GM21723 (cell line): ENCODE measurements around the gene SLIT2.
A peak's percentile ranks its signal among the peaks of the same experiment; 100 is the strongest.

Experiments
- ATAC-seq: cut with Tn5 transposase; IDR thresholded peaks from one replicate; pipeline ENCODE4 v1.9.1; 2021; ENCODE audit warnings: mild to moderate bottlenecking, moderate library complexity; ENCODE audit not compliant: unreplicated experiment

The SLIT2 gene, protein sequence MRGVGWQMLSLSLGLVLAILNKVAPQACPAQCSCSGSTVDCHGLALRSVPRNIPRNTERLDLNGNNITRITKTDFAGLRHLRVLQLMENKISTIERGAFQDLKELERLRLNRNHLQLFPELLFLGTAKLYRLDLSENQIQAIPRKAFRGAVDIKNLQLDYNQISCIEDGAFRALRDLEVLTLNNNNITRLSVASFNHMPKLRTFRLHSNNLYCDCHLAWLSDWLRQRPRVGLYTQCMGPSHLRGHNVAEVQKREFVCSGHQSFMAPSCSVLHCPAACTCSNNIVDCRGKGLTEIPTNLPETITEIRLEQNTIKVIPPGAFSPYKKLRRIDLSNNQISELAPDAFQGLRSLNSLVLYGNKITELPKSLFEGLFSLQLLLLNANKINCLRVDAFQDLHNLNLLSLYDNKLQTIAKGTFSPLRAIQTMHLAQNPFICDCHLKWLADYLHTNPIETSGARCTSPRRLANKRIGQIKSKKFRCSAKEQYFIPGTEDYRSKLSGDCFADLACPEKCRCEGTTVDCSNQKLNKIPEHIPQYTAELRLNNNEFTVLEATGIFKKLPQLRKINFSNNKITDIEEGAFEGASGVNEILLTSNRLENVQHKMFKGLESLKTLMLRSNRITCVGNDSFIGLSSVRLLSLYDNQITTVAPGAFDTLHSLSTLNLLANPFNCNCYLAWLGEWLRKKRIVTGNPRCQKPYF (N-terminal part only)

DNA sequence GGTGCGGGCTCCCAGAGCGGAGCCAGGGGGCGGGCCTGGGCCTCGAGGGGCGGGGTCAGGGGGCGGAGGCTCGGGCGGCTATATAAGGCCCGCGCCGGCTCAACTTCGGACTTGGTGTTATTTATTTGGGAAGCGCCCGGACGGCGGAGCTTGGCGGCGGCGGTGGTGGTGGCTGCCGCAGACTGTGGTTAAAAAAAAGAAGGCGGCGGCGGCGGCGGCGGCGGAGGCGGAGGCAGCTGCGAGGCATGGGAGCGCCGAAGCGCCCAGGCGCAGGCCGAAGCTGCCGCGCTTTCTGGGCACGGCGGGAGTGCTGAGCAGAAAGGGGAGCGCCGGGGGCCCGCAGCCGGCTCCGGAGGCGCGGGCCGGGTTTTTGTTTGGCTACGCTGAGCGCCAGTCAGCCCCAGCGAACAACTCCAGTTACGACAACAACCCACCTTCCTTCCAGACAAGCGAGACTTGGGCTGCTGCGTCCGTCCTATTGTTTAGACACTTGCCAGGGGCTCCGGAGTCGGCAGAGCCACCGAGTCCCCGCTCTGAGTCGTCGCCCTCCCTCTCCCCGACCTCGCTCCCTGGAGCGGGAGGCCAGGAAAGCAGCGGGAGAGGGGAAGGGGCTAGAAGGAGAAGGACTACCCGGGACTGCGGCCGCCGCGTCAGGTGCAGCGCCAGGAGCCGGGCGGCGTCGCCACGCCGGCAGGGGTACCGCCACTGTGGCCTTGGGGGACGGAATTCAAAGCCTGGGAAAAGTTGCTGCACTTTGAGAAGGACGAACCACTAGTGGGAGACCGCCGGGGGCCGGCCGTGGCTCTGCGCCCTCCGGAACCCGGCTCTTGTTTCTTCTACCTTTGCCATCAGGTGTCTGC lies at the start of gene SLIT2:
Gene SLIT2, plus strand, starts transcription at position 110 of the 860 bp plus-strand sequence. CDS start 1,911 bp downstream, outside the sequence.
- peak; percentile 61 for ATAC-seq

GRCh38 chr4:20203508-20203907 lies 48.2 kb upstream of the SLIT2 start:
- no peak for ATAC-seq

GRCh38 chr4:20217521-20217920 lies 34.2 kb upstream of the SLIT2 start:
- no peak for ATAC-seq

DNA sequence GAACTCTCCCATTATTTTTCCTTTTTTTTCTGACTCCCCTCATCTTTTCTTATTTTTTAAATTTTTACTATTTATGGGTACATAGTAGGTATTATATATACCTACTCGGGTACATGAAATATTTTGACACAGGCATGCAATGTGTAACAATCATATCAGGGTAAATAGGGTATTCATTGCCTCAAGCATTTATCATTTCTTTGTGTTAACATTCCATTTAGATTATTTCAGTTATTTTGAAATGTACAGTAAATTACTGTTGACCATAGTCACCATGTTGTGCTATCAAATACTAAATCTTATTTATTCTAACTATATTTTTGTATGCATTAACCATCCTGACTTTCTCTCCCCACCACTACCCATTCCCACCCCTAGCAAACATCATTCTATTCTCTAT lies 33.8 kb upstream of the SLIT2 start:
- no peak for ATAC-seq

DNA sequence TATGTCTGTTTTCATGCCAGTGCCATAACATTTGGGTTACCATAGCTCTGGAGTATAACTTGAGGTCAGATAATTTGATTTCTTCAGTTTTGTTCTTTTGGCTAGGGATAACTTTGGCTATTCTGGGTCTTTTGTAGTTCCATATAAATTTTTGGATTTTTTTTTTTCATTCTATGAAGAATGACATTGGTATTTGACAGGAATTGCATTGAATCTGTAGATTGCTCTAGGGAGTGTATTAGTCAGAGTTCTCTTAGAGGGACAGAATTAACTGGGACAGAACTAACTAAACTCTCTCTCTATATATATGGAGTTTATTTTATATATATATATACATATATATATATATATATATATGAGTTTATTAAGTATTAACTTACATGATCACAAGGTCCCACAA lies 32.2 kb upstream of the SLIT2 start:
- ATAC-seq = no peak

DNA sequence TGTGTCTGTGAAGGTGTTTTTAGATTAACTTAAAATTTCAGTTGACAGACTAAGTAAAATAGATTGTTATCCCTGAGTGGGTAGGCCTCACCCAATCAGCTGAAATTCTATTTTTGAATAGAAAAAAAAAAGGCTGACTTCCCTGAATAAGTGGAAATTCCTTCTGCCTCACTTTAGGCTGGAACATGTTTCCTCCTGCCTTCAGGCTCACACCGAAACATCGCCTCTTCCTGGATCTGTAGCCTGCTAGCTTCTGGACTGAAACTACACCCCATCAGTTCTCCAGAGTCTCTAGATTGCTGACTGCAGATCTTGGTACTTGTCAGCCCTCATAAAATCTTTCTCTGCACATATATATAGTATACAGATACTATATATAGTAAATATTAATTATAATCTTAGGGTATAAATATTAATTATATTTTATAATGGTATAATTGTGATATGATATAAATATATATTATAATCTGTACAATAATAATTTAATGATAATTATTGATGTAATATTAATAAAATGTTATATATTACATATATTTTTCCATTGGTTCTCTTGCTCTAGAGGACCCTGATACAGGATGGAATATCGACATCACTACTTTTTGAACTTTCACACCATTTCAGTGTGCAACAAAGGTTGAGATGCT lies 13.7 kb upstream of the SLIT2 start:
- no peak for ATAC-seq

GRCh38 chr4:20248155-20248558 lies 3.5 kb upstream of the SLIT2 start:
- ATAC-seq = peak; percentile 43

DNA sequence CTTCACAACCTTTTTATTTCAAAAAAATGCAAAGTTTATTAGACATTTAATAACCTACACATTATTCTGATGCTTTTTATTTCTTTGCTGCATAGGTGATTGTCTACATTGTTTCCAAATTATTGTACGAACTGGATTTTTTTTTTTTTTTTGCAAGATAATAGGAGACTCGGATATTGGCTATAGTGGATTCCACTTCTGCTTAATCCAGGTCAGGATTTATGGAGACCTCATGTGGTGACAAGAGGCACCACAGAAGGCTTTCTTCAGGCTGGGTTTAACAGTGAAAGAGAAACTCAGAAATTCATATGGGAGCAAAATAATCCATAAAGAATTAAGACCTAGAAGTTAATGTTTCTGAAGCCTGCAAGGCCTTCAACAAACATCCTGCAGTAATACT lies 2.4 kb upstream of the SLIT2 start:
- no peak for ATAC-seq

GRCh38 chr4:20251031-20251795 lies 492 bp upstream of the SLIT2 start:
- ATAC-seq = no peak

DNA sequence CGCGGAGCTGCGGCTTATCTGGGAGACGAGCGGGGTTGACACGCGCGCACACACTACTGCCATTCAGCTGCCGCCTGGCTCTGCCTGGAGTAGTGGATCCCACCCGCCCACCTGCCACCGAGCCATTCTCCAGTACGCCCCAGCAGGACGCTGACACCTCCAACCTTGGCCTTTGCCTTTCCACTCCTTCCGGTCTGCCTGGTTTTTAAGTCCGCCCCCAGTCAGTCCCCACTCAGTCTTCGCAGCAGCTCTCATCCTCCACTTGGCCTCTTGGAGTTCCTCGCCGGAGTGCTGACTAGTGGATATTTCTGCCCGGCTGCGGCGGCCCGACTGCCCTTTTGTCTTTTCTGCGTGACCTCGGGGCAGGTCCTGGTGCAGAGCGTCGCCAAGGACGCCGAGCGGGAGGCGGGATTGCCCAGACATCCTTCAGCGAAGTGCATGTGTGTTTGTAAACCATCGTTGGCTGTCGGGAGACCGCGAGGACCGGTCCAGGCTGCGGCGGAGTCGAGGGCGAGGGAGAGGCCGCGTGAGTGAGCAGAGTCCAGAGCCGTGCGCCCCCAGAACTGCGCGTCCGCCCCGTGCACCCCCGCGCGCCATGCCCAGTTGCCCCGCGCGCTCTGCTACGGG lies 1.1 kb downstream of the SLIT2 start:
- peak; percentile 3 for ATAC-seq

GRCh38 chr4:20253283-20253734 lies 1.6 kb downstream of the SLIT2 start:
- no peak for ATAC-seq

- no peak for ATAC-seq
Measured at GRCh38 chr4:20253735-20254409, 2.2 kb downstream of the SLIT2 start.

DNA sequence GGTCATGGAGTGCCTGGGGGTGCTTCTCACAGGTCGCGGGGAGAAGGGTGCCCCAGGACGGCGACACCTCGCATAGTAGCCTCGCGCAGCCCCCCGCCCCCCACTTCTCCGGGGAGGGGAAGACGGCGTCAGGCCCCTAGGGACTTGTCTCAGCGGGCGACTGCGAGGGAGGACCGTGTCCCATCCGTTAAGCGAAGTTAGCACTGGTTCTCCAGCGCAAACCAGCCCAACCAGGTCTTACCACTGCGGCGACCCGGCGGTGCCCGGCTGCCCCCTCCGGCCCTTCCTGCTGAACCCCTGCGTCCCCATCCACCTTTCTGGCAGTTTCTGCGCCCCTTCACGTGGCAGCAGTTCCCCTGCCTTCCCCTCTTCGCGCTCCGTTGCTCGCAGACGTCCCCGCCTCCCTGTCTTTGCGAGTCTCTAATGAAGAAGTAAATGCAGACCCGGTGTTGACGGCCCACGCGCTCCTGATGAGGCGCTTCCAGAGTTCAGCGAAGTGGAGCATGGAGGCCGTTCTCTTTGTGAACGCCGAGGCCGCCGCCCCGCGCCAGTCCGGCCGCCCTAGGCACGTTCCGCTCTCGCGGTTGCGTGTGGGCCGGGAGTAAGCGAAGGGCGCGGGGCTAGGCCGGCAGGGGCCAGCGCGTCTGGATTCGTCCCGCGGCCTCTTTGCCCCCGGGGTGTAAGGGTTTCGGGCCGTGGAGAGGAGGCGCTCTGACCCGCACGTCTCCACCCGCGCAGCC lies 3.0 kb downstream of the SLIT2 start:
- no peak for ATAC-seq

DNA sequence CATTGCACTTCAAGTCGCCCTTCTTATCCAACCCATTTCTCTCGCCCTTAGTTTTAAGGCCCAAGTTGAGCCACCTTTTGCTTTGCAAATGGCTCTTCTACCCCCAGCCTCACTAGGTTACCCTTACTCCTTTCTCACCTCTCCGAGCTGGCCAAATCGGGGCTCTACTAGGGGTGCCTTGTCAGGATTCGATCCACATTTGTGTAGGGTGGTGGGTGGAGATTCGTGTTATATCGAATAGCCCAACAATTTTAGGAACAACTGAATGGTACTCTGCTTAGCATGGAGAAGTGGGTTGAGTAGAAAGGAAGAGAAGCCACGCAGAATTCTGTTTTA lies 3.5 kb downstream of the SLIT2 start:
- no peak for ATAC-seq

GRCh38 chr4:20255823-20256222 lies 4.1 kb downstream of the SLIT2 start:
- no peak for ATAC-seq

GRCh38 chr4:20256381-20256881 lies 4.7 kb downstream of the SLIT2 start:
- no peak for ATAC-seq

GRCh38 chr4:20259707-20260106 lies 8.0 kb downstream of the SLIT2 start:
- no peak for ATAC-seq

DNA sequence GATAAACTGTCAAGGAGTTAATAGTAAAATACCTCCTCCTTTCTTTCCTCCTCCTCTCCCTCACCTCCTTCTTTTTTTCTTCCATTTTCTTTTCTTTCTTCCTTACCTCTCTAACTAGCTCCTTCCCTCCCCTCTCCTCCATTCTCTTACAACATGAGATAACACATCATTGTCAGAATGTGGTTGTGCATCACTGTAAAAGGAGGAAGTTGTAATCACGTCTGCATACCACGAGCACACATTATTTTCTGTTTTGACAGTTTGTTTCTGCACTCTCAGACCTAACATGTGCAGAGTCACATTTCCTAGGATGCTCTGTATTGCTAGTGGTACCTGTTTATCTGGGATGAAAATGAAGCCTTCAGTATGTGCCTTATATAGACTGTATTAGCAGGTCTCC lies 9.1 kb downstream of the SLIT2 start:
- no peak for ATAC-seq
